Activated naive CD8-positive, alpha-beta T cell treated with anti-CD3 and anti-CD28 coated beads for 36 hours (primary cell): ENCODE data around the gene SLC36A4. TPM values are rescaled to one million over a fixed set of nuclear protein-coding genes. Genes with fewer than 3 reads are reported as not detected.

ENCODE experiments used
- DNase-seq: peaks from one replicate; pipeline ENCODE4 v3.0.0; 2021
- H3K27ac Mint-ChIP-seq: one replicate; pipeline ENCODE4 v1.8.0; 2022; ENCODE audit warnings: mild to moderate bottlenecking, moderate library complexity, mixed read lengths
- H3K27me3 Mint-ChIP-seq: one replicate; pipeline ENCODE4 v1.8.0; 2022; ENCODE audit warnings: mild to moderate bottlenecking, mixed read lengths
- H3K36me3 Mint-ChIP-seq: one replicate; pipeline ENCODE4 v1.8.0; 2021; ENCODE audit warnings: mild to moderate bottlenecking, mixed read lengths
- H3K4me1 Mint-ChIP-seq: one replicate; pipeline ENCODE4 v1.8.0; 2021; ENCODE audit warnings: mixed read lengths
- H3K4me3 Mint-ChIP-seq: one replicate; pipeline ENCODE4 v1.8.0; 2022; ENCODE audit warnings: mild to moderate bottlenecking, moderate library complexity, mixed read lengths
- H3K9me3 Mint-ChIP-seq: one replicate; pipeline ENCODE4 v1.8.0; 2022; ENCODE audit warnings: mixed read lengths
- total RNA-seq, 2 experiments: library from RNA; stranded (reverse); gene quantifications; one replicate each; pipeline ENCODE4 v1.2.3, GENCODE V29; 2021

SLC36A4 gene
- total RNA-seq, 2 experiments from 2014 or later, result 15.2 to 15.3 TPM

- Mint-ChIP-seq H3K36me3 (peaks cover 16% of the 10 kb centered on the region), H3K27ac (no peak overlapping the region), H3K9me3 (no peaks in the 10 kb centered on the region), H3K4me1 (peaks cover 9% of the 10 kb centered on the region), H3K27me3 (no peaks in the 10 kb centered on the region), H3K4me3 (no peak overlapping the region)
- no peak for DNase-seq
Measured at GRCh38 chr11:93166194-93166593, 31.6 kb downstream of the SLC36A4 start.

GRCh38 chr11:93160808-93161207 is 37.0 kb downstream of the SLC36A4 start:
- peaks cover 5% of the 10 kb centered on the region for H3K9me3 Mint-ChIP-seq
- no peak overlapping the region for H3K27ac Mint-ChIP-seq
- DNase-seq, result no peak
- H3K4me1 Mint-ChIP-seq, result no peaks in the 10 kb centered on the region
- no peaks in the 10 kb centered on the region for H3K27me3 Mint-ChIP-seq
- peaks cover 40% of the 10 kb centered on the region for H3K36me3 Mint-ChIP-seq
- H3K4me3 Mint-ChIP-seq, result no peak overlapping the region

- Mint-ChIP-seq H3K27ac (no peak overlapping the region), H3K27me3 (no peaks in the 10 kb centered on the region), H3K4me3 (no peak overlapping the region), H3K9me3 (peaks cover 5% of the 10 kb centered on the region), H3K36me3 (peaks cover 41% of the 10 kb centered on the region), H3K4me1 (no peaks in the 10 kb centered on the region)
- no peak for DNase-seq
Measured at GRCh38 chr11:93160156-93160555, 37.6 kb downstream of the SLC36A4 start.

- DNase-seq, result no peak
- H3K36me3 Mint-ChIP-seq, result peaks cover 40% of the 10 kb centered on the region
- no peak overlapping the region for H3K4me3 Mint-ChIP-seq
- no peak overlapping the region for H3K27ac Mint-ChIP-seq
- H3K9me3 Mint-ChIP-seq, result peaks cover 5% of the 10 kb centered on the region
- no peaks in the 10 kb centered on the region for H3K27me3 Mint-ChIP-seq
- no peaks in the 10 kb centered on the region for H3K4me1 Mint-ChIP-seq
Measured at GRCh38 chr11:93159721-93160120, 38.1 kb downstream of the SLC36A4 start.

GRCh38 chr11:93155738-93156137 is 42.1 kb downstream of the SLC36A4 start:
- Mint-ChIP-seq H3K27ac (no peak overlapping the region), H3K9me3 (peaks cover 5% of the 10 kb centered on the region), H3K4me3 (no peak overlapping the region), H3K4me1 (no peaks in the 10 kb centered on the region), H3K27me3 (no peaks in the 10 kb centered on the region), H3K36me3 (peaks cover 29% of the 10 kb centered on the region)
- no peak for DNase-seq

- H3K4me3 Mint-ChIP-seq, result no peak overlapping the region
- H3K27me3 Mint-ChIP-seq, result no peaks in the 10 kb centered on the region
- no peak overlapping the region for H3K27ac Mint-ChIP-seq
Measured at GRCh38 chr11:93145390-93145915, 52.3 kb downstream of the SLC36A4 start.

GRCh38 chr11:93143800-93144199 is 54.0 kb downstream of the SLC36A4 start:
- Mint-ChIP-seq H3K27me3 (no peaks in the 10 kb centered on the region), H3K4me3 (no peak overlapping the region), H3K9me3 (peaks cover 4% of the 10 kb centered on the region), H3K4me1 (no peaks in the 10 kb centered on the region), H3K36me3 (peaks cover 8% of the 10 kb centered on the region), H3K27ac (no peak overlapping the region)
- DNase-seq, result no peak

More at GRCh38 chr11:93145390-93145915, 52.3 kb downstream of the SLC36A4 start:
- DNase-seq, result no peak
- Mint-ChIP-seq H3K9me3 (peaks cover 4% of the 10 kb centered on the region), H3K4me1 (no peaks in the 10 kb centered on the region), H3K36me3 (peaks cover 8% of the 10 kb centered on the region)

- peaks cover 4% of the 10 kb centered on the region for H3K9me3 Mint-ChIP-seq
- no peak overlapping the region for H3K4me3 Mint-ChIP-seq
- no peaks in the 10 kb centered on the region for H3K4me1 Mint-ChIP-seq
- no peak for DNase-seq
- H3K27me3 Mint-ChIP-seq, result no peaks in the 10 kb centered on the region
- no peak overlapping the region for H3K27ac Mint-ChIP-seq
- H3K36me3 Mint-ChIP-seq, result peaks cover 8% of the 10 kb centered on the region
Measured at GRCh38 chr11:93143186-93143585, 54.6 kb downstream of the SLC36A4 start.

- H3K36me3 Mint-ChIP-seq, result peaks cover 9% of the 10 kb centered on the region
- H3K4me3 Mint-ChIP-seq, result no peak overlapping the region
- no peaks in the 10 kb centered on the region for H3K27me3 Mint-ChIP-seq
- H3K27ac Mint-ChIP-seq, result no peak overlapping the region
- no peak for DNase-seq
- H3K4me1 Mint-ChIP-seq, result no peaks in the 10 kb centered on the region
- H3K9me3 Mint-ChIP-seq, result no peaks in the 10 kb centered on the region
Measured at GRCh38 chr11:93133488-93134109, 64.2 kb downstream of the SLC36A4 start.

GRCh38 chr11:93132836-93133235 is 65.0 kb downstream of the SLC36A4 start:
- no peak for DNase-seq
- Mint-ChIP-seq H3K4me3 (no peak overlapping the region), H3K9me3 (no peaks in the 10 kb centered on the region), H3K27me3 (peaks cover 1% of the 10 kb centered on the region), H3K27ac (no peak overlapping the region), H3K36me3 (peaks cover 9% of the 10 kb centered on the region), H3K4me1 (no peaks in the 10 kb centered on the region)

- H3K27ac Mint-ChIP-seq, result no peak overlapping the region
- DNase-seq, result no peak
- H3K27me3 Mint-ChIP-seq, result peaks cover 6% of the 10 kb centered on the region
- no peaks in the 10 kb centered on the region for H3K9me3 Mint-ChIP-seq
- peaks cover 9% of the 10 kb centered on the region for H3K36me3 Mint-ChIP-seq
- no peaks in the 10 kb centered on the region for H3K4me1 Mint-ChIP-seq
- no peak overlapping the region for H3K4me3 Mint-ChIP-seq
Measured at GRCh38 chr11:93131709-93132108, 66.1 kb downstream of the SLC36A4 start.

- Mint-ChIP-seq H3K27ac (no peak overlapping the region), H3K9me3 (no peaks in the 10 kb centered on the region), H3K36me3 (no peaks in the 10 kb centered on the region), H3K27me3 (peaks cover 26% of the 10 kb centered on the region), H3K4me1 (no peaks in the 10 kb centered on the region), H3K4me3 (no peak overlapping the region)
- DNase-seq, result no peak
Measured at GRCh38 chr11:93128574-93128973, 69.2 kb downstream of the SLC36A4 start.

GRCh38 chr11:93123351-93123898 is 74.4 kb downstream of the SLC36A4 start:
- H3K4me3 Mint-ChIP-seq, result no peak overlapping the region
- no peaks in the 10 kb centered on the region for H3K4me1 Mint-ChIP-seq
- H3K36me3 Mint-ChIP-seq, result no peaks in the 10 kb centered on the region
- H3K9me3 Mint-ChIP-seq, result no peaks in the 10 kb centered on the region
- peaks cover 40% of the 10 kb centered on the region for H3K27me3 Mint-ChIP-seq
- no peak for DNase-seq
- no peak overlapping the region for H3K27ac Mint-ChIP-seq

GRCh38 chr11:93122535-93123235 is 75.1 kb downstream of the SLC36A4 start:
- Mint-ChIP-seq H3K4me1 (no peaks in the 10 kb centered on the region), H3K9me3 (no peaks in the 10 kb centered on the region), H3K27me3 (peaks cover 40% of the 10 kb centered on the region), H3K4me3 (no peak overlapping the region), H3K36me3 (no peaks in the 10 kb centered on the region), H3K27ac (no peak overlapping the region)
- no peak for DNase-seq

GRCh38 chr11:93118276-93118675 is 79.5 kb downstream of the SLC36A4 start:
- Mint-ChIP-seq H3K27me3 (peaks cover 25% of the 10 kb centered on the region), H3K27ac (no peak overlapping the region), H3K36me3 (no peaks in the 10 kb centered on the region), H3K4me3 (no peak overlapping the region), H3K9me3 (no peaks in the 10 kb centered on the region), H3K4me1 (no peaks in the 10 kb centered on the region)
- DNase-seq, result no peak
